NOMO-1 treated with DMSO at 0.1 percent for 48 hours (cell line): ENCODE measurements around the gene CLEC2A.
A peak's percentile ranks its signal among the peaks of the same experiment; 100 is the strongest.
"Not testable (repeated sequence)": the region's sequence is repeated elsewhere in the genome, so short reads cannot be mapped to it uniquely, and the experiment has no call there.

Source experiments
- DNase-seq: peaks from one replicate; lab custom pipeline; 2025; ENCODE audit not compliant: unreplicated experiment; lab: John Stamatoyannopoulos, UW

CLEC2A gene

GRCh38 chr12:9883175-9883574 is 49.0 kb downstream of the CLEC2A start:
- no peak for DNase-seq

DNA sequence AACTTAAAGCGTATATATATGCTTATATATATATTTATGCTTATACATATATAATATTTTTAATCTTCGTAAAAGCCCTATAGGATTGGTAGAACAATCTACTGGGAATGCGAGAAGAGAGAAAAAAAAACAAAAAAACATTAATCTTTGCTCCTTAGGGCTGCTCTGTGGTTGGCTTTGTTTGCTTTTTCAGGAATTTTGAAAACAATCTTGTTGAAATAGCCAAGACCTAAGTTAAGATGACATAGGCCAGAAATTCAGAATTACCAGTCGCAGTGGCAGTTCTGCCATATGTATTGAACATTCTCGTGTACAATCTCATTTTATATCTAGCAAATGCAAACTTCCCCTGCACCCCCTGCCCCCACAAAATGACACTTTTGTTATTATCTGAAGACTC is 50.2 kb downstream of the CLEC2A start:
- DNase-seq, result no peak

GRCh38 chr12:9881246-9881645 is 50.9 kb downstream of the CLEC2A start, which contains the start of gene KLRF2:
Gene KLRF2, plus strand, starts transcription at chr12:9881489. Its CDS starts 107 bp downstream, at chr12:9881596.
- DNase-seq, result no peak

DNA sequence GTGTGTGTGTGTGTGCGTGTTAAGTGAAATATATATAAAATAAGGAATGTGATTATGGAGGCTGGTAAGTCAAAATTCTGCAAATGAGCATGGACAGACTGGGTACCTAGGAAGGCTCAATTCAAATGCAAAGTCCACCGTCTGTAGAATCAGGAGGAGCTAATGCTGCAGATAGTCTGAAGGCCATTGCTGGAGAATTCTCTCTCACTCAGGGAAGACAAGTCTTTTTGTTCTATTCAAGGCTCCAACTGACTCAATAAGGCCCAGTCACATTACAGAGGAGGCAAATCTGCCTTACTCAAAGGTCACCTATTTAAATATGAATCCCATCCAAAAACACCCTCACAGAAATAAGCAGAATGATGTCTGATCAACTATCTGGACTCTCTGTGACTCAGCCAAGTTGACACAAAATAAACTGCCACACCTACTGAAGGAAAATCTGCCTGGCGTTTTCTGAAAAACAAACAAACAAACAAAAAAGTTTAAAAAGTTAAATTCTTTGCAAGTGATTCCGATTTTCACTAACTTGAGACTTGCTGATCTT is 51.6 kb downstream of the CLEC2A start:
- DNase-seq, result no peak

- DNase-seq, result not testable (repeated sequence)
Measured at GRCh38 chr12:9876120-9876519, 56.0 kb downstream of the CLEC2A start.

DNA sequence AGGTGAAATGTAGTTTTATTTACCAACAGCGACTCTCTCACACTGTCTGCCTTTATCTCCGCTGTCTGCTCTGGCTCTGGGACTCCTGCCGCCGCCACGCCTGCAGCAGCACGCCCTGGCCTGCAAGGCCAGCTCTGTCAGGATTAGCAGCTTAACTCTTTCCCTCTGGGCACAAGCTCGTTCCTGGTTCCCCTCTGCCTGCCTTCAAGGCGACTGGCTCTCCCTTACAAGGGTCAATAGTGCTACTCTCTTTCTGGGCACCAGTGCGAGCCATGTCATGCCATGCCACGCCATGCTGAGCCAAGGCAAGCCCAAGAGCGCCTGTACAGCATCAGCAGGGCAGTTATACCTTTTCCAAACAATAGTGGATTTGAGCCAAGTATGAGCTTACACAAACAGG is 59.4 kb downstream of the CLEC2A start:
- DNase-seq, result no peak

DNA sequence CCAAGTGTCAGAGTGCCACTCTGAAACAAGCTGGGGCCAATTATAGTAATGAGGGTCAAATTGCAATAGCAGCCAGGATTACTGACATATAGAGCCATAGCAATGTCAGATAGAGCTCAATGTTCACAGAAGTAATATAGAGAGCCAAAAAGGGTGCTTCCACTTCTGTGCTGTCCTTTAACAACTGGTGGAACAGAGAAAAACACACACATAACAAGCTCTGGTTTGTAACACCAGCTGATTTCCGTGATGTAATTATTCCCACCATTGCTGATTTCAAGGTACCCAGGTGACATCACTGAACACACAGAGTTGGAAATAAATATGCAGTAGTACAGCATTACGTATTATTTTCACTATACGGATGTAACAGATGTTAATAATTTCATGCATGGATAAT is 60.0 kb downstream of the CLEC2A start:
- no peak for DNase-seq

DNA sequence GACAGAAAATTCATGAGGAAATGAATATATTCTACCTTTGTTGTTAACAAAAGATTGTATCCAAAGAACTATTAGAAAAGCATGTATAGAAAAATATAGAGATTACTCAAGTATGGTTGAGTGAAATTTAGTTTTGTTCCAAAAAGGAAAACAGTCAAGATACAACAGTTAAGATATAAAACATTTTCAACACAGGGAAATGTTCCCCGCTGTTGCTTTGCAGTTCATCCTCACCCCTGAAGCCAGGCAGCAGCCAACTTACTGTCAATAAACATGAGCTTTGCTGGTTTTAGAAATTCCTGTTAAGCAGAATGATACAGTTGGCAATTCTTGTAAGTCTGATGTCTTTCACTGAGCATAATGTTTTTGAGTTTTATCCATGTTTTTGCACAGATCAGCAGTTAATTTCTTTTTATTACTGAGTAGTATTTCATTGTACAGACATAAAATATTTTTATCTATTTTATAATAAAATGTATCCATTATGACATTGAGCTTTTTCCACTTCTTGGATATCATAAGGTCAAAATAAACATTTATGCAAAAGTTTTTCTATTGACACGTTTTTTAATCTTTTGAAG is 61.8 kb downstream of the CLEC2A start:
- DNase-seq, result no peak

GRCh38 chr12:9869307-9870161 is 62.6 kb downstream of the CLEC2A start, which contains the start of gene CLEC2B:
Gene CLEC2B, minus strand, starts transcription at chr12:9869354.
- DNase-seq, result peak; percentile 75

DNA sequence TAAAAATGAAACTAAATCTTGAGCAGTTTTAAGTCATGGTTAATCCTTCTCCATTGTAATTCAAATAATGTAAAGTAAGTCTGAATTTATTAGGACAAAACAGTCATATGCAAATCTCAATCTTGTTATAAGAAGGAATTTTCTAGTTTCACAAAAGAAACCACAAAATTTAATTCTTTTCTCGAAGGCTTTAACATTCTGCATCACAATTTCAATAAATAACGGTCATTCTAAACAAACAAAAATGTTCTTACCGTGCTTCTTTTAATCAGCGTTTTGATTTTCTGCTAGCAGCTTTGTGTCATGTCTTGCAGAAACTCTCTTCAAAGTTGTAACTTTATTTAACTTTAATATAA is 63.2 kb downstream of the CLEC2A start:
- DNase-seq, result no peak

GRCh38 chr12:9868311-9868801 is 63.8 kb downstream of the CLEC2A start:
- peak; percentile 19 for DNase-seq

GRCh38 chr12:9867531-9867930 is 64.6 kb downstream of the CLEC2A start:
- no peak for DNase-seq

DNA sequence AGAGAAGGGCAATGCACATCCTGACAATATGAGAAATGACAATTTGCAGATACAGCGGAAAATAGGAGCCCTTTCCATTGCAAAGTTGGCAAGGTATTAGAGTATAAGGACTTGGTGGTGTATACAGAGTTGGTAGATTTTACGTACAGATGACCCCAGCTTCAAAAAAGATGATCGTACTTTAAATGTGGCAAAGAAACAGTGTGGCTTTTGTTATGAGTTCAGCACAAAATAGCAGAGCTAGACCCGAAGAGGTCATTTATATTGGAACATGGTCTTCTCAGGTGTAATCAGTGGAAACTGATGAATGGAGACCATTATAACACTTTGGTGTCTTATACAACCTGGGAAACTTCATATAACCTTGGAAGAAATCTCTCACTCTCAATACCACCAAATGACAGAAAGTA is 65.3 kb downstream of the CLEC2A start:
- DNase-seq, result no peak

- peak; percentile 21 for DNase-seq
Measured at GRCh38 chr12:9864913-9865675, 67.1 kb downstream of the CLEC2A start.
